Measurements from ENCODE around the gene FMOD.
A peak's percentile ranks its signal among the peaks of the same experiment; 100 is the strongest.

FMOD gene

DNA sequence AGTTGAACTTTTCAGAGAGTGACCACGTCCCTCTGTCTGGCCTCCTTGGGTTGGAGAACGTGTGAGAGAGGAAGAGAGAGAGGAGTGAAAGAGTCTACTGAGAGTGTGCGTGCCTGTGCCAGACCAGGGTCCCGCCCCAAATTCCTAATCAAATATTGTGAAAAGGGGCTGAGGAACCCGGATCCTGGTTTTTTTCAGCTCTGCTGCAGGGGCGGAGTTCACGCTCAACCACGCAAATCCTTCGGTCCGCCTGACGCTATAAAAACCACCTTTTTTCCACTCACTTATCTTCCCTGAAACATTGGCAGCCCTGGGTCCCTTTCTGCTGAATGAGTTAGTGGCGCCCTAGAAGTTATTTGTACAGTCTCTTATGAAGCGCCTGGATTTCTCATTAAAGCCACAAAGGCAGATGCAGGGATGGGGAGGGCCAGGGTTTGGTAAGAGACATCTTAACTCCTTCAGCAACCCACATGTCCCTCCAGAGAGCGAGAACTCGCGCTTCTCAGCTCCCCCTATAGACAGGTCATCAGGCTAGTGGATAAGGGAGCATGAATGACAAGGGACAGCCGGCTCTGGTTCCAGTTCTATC is at the start of gene FMOD:
FMOD (minus strand) TSS at position 86 of the 589 bp plus-strand sequence. CDS start 2,852 bp downstream, outside the sequence.
- peak; percentile 19 for DNase-seq (ENCODE audit: low read depth)

DNA sequence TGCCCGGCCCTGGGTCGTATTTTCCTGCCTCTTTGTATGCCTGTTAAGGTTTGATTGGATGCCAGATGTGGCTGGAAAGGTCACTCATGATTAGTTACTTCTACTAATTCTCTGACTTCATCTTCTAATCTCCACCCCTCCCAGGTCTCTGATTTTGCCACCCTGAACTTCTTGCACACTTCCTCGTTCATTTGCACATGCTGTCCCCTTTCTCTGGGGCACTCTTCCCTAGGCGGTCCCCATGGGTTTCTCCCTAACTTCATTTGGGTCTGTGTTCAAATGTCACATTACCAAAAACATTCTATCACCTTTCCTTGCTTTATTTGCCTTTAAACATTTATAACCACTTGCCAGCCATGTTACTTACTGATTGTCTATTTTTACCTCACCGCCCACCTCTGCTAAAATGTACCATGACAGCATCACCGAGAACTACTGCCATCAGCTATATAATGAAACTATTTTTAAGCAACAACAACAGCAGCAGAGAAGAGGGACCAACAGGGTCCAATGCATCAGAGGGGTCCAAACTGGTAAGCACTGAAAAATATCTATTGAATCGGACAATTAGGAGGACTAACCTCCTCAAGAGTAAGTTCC is 45.8 kb upstream of the FMOD start:
- no peak for DNase-seq (ENCODE audit: low read depth)

DNA sequence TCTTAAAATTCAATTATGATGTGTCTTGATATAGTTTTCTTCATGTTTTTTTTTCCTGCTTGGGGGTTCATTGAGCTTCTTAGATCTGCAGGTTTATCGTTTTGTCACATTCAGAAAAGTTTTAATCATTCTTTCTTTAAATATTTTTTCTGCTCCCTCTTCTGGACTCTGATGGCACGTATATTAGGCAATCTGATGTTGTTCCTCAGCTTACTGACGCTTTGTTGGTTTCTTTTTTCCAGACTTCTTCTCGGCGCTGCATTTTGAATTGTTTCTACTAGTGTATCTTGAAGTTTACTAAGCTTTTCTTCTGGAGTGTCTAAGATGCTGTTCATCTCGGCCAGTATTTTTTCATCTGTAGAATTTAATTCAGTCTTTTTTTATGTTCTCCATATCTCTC is 44.8 kb upstream of the FMOD start:
- DNase-seq (ENCODE audit: low read depth), result no peak

DNA sequence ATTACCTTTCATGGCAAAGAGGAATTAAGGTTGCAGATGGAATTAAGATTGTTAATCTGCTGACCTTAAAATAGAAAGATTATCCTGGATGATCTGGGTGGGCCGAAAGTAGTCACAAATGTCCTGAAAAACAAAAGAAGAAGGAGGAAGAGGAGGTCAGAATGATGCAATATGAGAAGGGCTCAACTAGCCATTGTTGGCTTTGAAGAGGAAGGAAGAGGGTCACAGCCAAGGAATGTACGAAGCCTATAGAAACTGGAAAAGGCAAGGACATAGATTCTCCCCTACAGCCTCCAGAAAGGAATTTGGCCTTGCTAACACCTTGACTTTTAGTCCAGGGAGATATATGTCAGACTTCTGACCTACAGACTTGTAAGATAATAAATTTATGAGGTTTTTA is 39.4 kb upstream of the FMOD start:
- no peak for DNase-seq (ENCODE audit: low read depth)

DNA sequence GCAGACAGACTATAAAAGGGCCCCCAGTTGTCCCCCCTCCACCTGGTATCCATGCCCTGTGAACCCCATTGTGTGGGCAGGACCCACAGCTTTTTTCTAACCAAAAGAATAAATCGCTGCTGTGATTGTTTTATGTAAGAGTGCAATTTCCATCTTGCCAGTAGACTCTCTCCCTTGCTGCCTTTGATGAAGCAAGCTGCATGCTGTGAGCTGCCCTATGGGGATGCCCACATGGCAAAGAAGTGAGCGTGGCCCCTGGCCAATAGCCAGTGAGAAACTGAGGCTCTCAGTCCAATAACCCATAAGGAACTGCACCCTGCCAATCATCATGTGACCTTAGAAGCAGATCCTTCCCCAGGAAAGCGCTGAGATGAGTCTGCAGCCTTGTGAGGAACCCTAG is 37.8 kb upstream of the FMOD start:
- DNase-seq (ENCODE audit: low read depth), result no peak

DNA sequence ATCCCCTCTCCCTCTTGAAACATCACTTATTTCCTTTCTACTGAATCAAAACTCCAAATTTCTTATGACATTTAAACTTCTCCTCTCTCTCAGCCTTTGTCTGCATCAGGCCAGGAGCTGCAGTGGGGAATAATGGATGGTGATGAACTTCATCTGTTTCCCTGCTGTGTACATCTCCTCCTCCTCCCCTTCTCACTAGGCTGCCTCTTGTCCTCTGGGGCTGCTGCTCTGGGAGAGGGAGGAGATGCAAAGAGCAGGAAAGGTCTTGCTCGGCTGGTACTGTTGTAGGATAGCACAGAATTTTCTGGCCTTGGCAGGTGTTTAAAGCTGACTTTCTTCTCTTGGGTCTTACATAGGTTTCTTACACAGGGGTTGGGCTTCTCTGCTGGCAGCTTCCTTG is 31.1 kb upstream of the FMOD start:
- DNase-seq (ENCODE audit: low read depth), result no peak

DNA sequence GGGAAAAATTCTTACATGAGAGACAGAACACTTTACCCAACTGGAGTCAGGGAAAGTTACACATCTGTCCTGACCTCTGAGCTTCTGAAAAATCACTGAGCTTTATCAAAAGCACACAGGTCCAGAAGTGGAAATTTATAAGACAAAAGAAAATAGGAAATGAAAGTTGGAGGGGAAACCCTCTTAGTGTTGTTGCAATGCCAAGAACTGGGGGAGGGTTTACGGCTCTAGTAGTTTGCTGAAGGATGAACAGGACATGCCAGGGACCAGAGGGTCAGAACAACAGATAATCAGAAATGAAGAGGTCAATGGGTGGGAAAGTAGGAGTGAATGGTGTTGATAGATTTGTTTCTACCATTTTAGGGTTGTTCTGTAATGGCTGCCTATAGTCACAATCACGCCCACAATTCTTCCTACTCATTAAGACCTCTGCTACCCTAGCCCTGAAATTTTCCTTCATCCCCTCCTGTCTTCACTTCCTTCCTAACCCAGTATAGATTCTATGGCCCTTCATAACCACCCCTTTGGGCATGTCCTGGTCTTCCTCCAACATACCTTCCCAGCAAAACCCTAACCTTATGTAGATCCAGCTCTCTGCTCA is 30.3 kb upstream of the FMOD start:
- no peak for DNase-seq (ENCODE audit: low read depth)

DNA sequence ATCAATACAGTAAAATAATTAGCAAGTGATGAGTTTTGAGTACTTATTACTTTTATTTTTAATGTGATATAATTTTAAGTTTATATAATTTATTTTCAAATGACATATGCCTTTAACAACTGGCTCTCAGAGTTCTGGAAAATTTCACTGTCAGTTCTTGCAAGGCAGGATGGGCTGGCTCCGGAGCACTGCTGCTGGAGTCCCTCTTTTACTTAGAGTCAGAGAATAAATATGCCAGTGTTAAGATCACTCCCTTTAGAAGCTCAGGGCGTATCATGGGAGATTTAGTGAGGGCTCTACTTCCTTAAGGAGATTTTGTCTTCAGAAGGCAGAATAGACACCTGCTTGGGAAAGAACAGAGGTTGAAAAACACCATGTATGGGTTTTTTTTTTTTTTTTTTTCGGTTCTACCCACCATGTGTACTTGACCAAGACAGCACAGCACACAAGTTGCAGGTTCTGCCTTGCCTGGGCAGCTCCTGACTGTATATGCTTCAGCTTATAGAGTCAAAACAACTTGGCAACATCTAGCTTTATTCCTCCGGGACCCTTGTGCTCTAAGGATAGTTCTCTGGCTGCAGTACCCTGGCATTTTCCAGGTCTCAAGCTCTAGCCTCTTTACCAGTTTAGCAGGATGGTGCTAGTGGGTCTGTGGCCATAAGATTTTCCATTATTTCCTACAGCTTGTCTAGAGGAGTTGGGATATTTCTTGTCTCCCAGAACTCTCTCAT is 29.7 kb upstream of the FMOD start:
- DNase-seq (ENCODE audit: low read depth), result no peak

DNA sequence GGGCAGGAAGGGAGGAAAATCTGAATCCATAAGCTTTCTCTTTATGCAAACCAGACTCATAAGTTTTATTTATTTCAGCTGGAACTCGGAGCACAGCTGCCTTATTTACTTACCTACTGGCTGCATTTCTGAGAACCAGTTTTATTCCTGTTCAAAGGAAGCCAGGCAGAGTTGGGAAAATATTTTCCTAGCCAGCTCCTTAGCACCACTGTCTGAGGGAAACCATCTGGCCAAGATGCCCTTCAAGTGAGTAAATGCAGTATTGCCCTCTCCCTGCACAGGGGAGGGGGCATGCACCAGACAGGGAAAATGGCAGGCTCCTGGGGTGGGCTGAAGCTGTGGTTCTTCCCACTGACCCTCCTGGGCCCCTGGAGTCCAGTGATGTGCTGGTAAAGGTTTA is 28.9 kb upstream of the FMOD start:
- DNase-seq (ENCODE audit: low read depth), result no peak

DNA sequence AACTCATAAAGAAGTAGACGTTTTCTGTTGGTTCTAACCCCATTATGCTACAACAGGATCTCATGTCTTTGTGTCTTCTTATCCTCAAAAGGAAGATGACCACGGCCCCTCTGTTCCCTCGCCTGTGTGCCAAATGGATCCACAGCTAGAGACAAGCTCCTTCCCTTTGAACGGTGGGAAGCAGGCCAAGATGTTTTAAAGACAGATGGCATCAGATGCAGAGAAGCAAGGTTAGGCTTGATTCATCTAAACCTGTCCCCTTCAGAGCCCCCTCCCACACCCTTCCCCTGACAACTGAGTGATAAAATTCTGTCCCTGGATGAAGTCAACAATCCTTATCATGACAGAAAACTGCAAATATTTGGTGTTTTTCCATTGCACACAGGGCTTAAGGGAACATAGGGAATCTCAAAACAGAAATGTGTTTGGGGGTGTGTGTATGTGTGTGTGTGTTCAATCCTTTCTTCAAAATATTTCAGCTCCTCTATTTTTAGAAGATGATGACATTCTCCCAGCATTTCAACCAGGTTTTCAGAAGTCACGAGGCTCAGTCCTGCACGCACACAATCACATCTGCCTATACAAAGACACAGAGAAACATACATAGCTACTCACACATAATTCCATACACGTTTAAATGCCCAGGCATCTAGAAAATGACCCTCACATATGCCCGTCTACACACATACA is 27.8 kb upstream of the FMOD start:
- no peak for DNase-seq (ENCODE audit: low read depth)

DNA sequence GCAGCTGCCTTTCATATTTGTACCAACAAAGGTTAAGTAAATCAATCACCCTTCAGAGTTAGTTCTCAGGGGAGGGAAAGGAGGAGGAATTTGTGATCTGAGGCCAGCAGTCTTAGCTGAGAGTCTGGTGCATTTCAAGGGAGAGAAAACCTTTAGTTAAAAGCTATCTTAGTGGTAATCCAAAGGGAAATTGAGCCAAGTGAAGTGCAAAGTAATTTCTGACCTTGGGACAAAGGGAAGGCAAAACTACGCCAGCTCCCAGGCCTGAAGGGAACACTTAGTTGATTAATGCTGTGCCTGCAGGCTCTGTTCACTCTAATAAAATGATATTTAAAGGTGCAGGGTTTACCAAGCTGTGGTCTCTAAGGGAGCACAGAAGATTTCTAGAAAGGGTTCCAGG is 23.1 kb upstream of the FMOD start:
- no peak for DNase-seq (ENCODE audit: low read depth)

DNA sequence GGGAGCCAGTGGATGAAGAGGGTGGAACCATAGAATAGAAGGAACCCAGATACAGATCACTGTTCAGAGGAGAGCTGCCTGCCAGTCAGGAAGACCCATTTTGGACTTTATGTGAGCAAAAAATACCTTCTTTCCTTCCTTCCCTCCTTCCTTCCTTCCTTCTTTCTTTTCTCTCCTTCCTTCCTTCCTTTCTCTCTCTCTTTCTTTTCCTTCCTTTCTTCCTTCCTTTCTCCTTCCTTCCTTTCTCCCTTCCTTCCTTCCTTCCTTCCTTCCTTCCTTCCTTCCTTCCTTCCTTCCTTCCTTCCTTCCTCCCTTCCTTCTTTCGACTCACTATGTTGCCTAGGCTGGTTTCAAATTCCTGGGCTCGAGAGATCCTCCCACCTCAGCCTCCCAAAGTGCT is 22.1 kb upstream of the FMOD start:
- DNase-seq (ENCODE audit: low read depth), result no peak

DNA sequence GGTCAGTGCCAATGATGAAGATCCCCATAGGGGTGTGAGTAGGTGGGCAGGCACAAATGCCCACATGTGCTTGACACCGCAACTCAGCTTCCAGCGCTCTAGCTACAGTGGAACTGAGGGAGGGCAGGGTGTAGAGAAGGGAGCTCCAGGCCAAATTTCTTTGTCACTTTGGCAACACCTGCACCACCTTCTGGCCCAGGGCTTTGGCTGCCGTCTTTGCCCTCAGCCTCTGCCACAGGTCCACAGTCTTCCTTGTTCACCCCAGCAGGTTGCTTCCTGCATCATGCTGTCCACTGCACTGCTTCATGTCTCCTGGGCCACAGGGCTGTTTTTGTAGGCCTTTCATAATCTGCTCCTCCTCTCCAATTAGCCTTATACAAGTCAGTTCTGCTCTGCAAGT is 20.4 kb upstream of the FMOD start:
- DNase-seq (ENCODE audit: low read depth), result no peak

DNA sequence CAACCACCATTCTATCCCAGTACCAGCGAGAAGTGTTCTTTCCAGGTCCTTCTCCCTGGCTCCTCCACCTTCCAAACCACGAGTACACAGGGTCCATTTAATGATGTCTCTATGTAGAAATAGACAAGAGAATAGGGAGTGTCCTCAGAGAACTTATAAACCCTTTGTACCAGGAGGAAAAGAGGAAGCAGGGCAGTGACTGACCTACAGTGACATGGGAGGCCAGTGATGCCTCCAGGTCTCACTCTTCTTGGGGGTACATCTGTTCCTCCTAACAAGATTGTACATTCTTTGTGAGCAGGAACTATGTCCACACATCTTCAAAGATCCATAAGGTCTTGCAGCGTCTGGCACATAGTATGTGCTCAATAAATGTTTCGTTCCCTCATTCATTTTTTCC is 18.7 kb upstream of the FMOD start:
- DNase-seq (ENCODE audit: low read depth), result no peak

DNA sequence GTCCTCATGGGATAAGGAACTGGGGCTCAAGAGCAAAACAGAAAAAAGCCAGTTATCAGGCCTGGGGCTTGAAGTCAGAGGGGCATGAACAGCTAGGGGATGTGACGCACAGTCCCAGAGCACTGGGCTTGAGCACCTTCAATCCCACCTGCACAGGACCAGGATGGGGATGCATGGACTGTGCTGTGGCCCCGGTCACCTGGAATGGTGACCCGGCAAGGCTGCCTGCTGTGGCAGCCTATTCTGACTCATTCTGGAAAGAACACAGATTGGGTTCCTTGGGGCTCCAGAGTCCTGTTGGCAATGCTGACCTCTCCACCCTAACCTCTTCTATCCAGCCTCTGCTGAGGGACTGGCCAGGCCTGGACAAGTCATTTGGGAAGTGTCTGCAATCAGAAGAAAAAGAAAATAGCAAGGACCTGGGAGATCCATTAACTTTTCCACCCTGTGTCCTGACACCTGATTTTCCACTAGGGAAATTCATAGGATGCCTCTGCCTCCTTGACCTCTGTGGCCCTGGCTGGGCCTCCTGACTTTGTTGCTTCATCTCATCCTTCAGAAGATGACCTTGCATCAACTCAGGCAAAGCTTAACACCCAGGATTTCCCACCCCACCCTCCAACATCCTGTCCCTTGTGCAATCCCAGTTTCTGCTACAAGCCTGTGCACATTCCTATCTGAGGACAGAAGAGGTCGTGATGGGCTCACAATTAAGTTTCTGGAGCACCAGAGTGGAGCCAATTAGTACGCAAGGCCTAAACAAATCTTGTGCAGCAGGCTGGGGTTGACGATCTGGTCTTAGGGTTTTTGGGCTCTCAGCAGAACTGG is 17.9 kb upstream of the FMOD start:
- DNase-seq (ENCODE audit: low read depth), result peak; percentile 59

DNA sequence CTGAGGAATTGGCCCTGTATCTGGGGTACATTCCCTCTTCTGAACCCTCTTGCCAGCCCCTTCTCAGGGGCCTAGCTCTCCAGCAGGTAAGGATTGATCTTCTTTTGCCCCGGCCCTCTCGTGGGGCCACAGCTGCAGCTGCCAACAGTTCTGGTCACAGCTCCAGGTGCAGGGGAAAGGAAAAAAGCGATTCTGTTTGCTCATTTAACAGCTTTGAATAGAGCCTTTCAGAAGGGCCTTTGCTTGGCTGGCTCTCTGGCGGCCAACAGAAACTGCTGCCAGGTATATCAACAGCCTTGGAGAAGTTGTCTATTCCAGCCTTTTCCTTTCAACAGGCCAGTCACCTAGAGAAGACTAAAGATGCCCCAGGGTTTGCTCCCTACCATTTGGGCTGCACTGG is 16.1 kb upstream of the FMOD start:
- no peak for DNase-seq (ENCODE audit: low read depth)

DNA sequence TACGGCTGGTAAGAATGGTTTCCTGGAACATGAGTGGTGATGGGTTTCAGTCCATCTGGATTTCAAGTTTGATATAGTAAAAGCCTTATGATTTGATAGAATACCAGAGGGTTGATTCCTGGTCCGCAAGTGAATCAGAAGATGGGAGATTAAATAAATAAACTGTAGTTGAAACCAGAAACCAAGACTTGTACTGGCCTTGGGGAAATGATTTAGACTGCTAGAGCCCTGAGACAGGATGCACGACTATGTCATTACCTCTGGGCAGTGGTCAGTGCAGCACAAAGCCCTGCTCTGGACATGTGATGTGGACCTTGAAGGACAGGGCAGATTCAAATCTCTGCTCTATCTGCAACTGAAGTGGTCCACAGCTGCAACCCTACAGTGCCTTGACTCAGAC is 15.6 kb upstream of the FMOD start:
- DNase-seq (ENCODE audit: low read depth), result no peak

DNA sequence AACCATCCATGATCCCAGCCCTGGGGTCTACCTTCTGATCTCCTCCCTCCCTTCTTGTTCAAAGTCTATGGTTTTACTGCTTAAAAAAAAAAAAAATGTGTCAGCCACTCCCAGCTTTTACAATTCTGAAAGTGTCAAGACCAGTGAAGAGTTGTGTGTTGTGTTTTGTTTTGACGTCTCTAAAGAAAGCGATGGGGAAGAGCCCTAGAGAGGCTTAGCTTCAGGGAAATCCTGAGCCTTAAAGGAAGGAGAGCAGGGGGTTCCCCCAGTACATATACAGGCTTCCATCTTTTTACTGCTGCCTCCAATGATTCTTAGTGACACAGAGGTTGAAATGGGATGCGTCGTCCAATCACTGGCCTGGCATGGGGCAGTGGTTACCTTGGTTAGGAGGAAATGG is 13.9 kb upstream of the FMOD start:
- DNase-seq (ENCODE audit: low read depth), result no peak

DNA sequence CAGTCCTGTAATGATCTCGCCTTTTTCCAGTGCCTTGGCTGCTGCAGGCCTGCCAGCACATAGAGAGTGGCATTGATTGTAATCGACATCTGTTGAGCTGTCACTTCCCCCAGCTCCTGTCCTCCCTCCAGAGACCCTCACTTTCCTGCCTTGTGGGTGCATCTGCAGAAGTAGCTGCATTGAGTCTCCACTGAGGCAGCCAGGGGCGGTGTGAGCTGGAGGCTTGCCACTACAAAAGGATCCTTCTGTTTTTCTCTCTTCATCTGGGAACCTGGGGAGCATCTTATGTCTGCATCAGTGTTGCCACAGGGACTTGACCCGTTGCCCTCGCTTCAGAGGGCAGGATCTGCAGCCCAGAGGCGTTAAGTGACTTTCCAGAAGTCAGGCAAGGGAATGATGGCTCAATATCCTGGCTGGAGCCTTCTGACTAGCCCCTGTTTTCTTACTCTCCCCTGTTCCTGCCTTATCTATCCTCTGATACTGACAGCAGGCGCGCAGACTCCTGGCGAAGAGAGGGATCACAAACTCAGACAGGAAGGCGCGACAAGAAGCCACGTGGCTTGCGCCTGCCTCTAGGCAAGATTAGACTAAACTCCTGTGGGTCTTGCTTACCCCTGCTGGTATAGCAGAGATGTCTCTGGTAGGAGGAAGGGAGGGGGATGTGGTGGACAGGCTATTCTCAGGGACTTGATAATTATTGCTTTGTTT is 13.3 kb upstream of the FMOD start:
- no peak for DNase-seq (ENCODE audit: low read depth)

DNA sequence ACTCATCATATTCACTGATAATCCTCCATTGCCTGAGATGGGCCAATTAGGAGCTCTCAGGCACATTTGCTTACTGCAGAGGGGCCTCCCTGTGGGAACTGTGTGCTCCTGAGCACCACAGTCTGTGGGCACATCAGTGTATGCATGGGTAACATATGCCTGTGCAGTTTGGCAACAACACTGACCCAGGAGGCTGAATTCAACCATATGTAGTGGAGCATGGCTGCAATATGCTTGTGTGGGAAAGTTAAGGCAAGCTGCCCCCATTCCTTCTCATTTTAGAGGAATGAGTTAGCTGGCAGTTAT is 11.8 kb upstream of the FMOD start:
- no peak for DNase-seq (ENCODE audit: low read depth)

DNA sequence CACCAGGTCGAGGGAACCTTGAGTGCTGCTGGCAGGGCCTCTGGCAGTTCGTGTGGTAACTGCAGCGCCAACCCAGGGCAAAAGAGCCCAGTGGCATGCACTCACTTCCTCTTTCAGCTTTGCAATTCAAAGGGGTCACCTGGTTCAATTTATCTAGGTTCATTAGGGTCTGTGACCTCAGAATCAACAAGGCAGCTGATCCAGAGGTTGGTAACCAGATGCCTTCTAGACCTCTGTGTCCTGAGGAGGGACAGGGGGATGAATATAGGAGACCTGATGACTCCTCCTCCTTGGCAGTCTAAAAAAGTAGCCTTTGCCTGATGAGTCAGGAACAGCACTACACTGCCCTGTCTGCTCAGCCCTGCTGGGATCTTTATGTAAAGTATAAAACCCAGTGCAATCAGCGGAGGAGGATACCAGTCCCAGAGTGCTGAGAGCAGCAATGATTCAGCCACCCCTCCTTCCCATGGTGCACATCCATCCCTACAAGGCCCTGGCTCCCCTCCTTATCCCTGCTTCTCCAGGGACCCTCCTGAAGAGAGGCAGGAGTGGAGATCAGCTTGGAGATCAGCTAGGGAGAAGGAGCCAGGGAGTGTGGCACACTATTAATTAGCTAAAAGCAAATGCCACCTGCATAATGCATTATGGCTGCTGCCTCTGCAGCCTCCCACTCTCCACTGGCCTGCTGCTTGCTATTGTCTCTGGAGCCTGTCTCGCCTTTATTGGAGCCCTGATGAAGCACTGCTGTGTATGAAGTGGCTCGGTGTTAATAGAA is 11.2 kb upstream of the FMOD start:
- peak; percentile 57 for DNase-seq (ENCODE audit: low read depth)

Measured in ELR (cell line).